Esophagus muscularis mucosa (tissue), 3 donors: ENCODE results near the gene MAP2K5.

ENCODE experiments used
- CTCF ChIP-seq, 3 experiments: fragments of 200-600 bp in 2 of 3; fragments of 450-650 bp in 1 of 3; sonication (generic) in 2 of 3; IDR thresholded peaks; one replicate each; pipeline ENCODE4 v1.5.1; 2017 to 2019; ENCODE audit warnings: antibody characterized with exemption in 3 of 3, mild to moderate bottlenecking in 2 of 3, moderate library complexity in 1 of 3
- EP300 ChIP-seq: sonication (generic); formaldehyde crosslinking; IDR thresholded peaks from one replicate; pipeline ENCODE4 v1.6.1; 2017; ENCODE audit warnings: antibody characterized with exemption

- TF ChIP-seq CTCF (IDR thresholded peaks at IDR 0.05) (no peak), EP300 (no peak)
These were observed 5.3 kb downstream of the MAP2K5 start for GRCh38 chr15:67547836-67548235.
